K562 (cell line): ENCODE data around the gene NTRK1.

Experiments
- ATF6 ChIP-seq: sonication (generic); formaldehyde crosslinking; IDR thresholded peaks from 2 replicates; pipeline ENCODE4 v1.4.0; 2020; ENCODE audit warnings: mild to moderate bottlenecking, missing genetic modification reagents
- MEF2A ChIP-seq: IDR thresholded peaks from 2 replicates; pipeline ENCODE4 v1.6.1; 2011; ENCODE audit warnings: low read depth, mild to moderate bottlenecking, low read length, moderate library complexity; ENCODE audit not compliant: control insufficient read depth
- PHF21A ChIP-seq: fragments of 450-650 bp; IDR thresholded peaks from 2 replicates; pipeline ENCODE4 v1.6.1; 2017; ENCODE audit warnings: low read depth, borderline replicate concordance
- SIN3B ChIP-seq: fragments of 450-650 bp; IDR thresholded peaks from 2 replicates; pipeline ENCODE4 v1.6.1; 2017; ENCODE audit warnings: low read depth, mild to moderate bottlenecking, moderate library complexity
- SP2 ChIP-seq: IDR thresholded peaks from 2 replicates; pipeline ENCODE4 v1.6.1; 2011; ENCODE audit warnings: mild to moderate bottlenecking, low read depth, low read length, moderate library complexity; ENCODE audit not compliant: poor library complexity, severe bottlenecking; ENCODE audit errors: extremely low read depth
- ZNF121 ChIP-seq: sonication (generic); formaldehyde crosslinking; conservative IDR thresholded peaks from 2 replicates; pipeline ENCODE4 v1.8.0; 2022; ENCODE audit warnings: missing genetic modification reagents
- ZNF197 ChIP-seq: fragments of 200-800 bp; sonication (Bioruptor generic); IDR thresholded peaks from 2 replicates; pipeline ENCODE4 v1.6.1; 2016; ENCODE audit warnings: low read depth, missing genetic modification characterization, missing compliant biosample characterization
- ZNF23 ChIP-seq: fragments of 250-450 bp; sonication (Bioruptor Pico); IDR thresholded peaks from 2 replicates; pipeline ENCODE4 v1.4.0; 2020; ENCODE audit warnings: mild to moderate bottlenecking
- ZNF407 ChIP-seq: fragments of 450-650 bp; IDR thresholded peaks from 2 replicates; pipeline ENCODE4 v1.6.1; 2016; ENCODE audit warnings: low read depth
- TF ChIP-seq, protein P1 (sequence below): sonication (generic); formaldehyde crosslinking; IDR thresholded peaks from 2 replicates; pipeline ENCODE4 v1.8.1; 2023; ENCODE audit warnings: mild to moderate bottlenecking, missing genetic modification reagents

DNA sequence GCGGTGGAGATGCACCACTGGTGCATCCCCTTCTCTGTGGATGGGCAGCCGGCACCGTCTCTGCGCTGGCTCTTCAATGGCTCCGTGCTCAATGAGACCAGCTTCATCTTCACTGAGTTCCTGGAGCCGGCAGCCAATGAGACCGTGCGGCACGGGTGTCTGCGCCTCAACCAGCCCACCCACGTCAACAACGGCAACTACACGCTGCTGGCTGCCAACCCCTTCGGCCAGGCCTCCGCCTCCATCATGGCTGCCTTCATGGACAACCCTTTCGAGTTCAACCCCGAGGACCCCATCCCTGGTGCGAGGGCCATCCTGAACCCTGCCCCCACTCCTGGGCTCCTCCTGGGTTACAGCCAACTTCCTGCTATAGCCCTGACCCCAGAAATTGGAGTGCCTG lies 13.0 kb downstream of the NTRK1 start:
- no peak for TF ChIP-seq PHF21A
- no peak for TF ChIP-seq MEF2A
- TF ChIP-seq ZNF121 (CRISPR knock-in tag): no peak
- no peak for TF ChIP-seq SIN3B
- no peak for TF ChIP-seq ZNF23 (CRISPR knock-in tag)
- TF ChIP-seq, protein P1, sequence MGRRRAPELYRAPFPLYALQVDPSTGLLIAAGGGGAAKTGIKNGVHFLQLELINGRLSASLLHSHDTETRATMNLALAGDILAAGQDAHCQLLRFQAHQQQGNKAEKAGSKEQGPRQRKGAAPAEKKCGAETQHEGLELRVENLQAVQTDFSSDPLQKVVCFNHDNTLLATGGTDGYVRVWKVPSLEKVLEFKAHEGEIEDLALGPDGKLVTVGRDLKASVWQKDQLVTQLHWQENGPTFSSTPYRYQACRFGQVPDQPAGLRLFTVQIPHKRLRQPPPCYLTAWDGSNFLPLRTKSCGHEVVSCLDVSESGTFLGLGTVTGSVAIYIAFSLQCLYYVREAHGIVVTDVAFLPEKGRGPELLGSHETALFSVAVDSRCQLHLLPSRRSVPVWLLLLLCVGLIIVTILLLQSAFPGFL (CRISPR knock-in tag): no peak
- no peak for TF ChIP-seq ZNF407
- TF ChIP-seq ZNF197 (CRISPR knock-in tag): no peak
- TF ChIP-seq ATF6 (CRISPR knock-in tag): no peak
- no peak for TF ChIP-seq SP2
